H9 (cell line): ENCODE measurements around the gene NECTIN1. TPM values are rescaled to one million over a fixed set of nuclear protein-coding genes. Genes with fewer than 3 reads are reported as not detected.

Source experiments
- DNase-seq: peaks from one replicate; pipeline ENCODE4 v3.0.0-alpha.2; 2017
- H2AFZ ChIP-seq: one replicate; pipeline ENCODE4 v1.6.1; 2013; ENCODE audit warnings: mild to moderate bottlenecking, low read length, control low read depth, moderate library complexity
- H2AK5ac ChIP-seq: 2 replicates; pipeline ENCODE4 v1.6.1; 2013; ENCODE audit warnings: low read length, control low read depth, mixed read lengths; ENCODE audit not compliant: insufficient read length
- H2BK120ac ChIP-seq: one replicate; pipeline ENCODE4 v1.6.1; 2013; ENCODE audit warnings: low read depth, mild to moderate bottlenecking, low read length, control low read depth, inconsistent platforms; ENCODE audit not compliant: poor library complexity, severe bottlenecking
- H2BK12ac ChIP-seq: 2 replicates; pipeline ENCODE4 v1.6.1; 2013; ENCODE audit warnings: low read length, control low read depth, mixed read lengths, low read depth; ENCODE audit not compliant: insufficient read length
- H2BK15ac ChIP-seq: 2 replicates; pipeline ENCODE4 v1.6.1; 2013; ENCODE audit warnings: low read depth, low read length, control low read depth
- H2BK20ac ChIP-seq: one replicate; pipeline ENCODE4 v1.6.1; 2013; ENCODE audit warnings: low read depth, mild to moderate bottlenecking, low read length, control low read depth, inconsistent platforms; ENCODE audit not compliant: poor library complexity, severe bottlenecking
- H2BK5ac ChIP-seq: 2 replicates; pipeline ENCODE4 v1.6.1; 2013; ENCODE audit warnings: low read length, control low read depth, mixed read lengths; ENCODE audit not compliant: insufficient read length
- H3K14ac ChIP-seq: 2 replicates; pipeline ENCODE4 v1.6.1; 2013; ENCODE audit warnings: low read length, control low read depth; ENCODE audit not compliant: insufficient read depth
- H3K18ac ChIP-seq: 2 replicates; pipeline ENCODE4 v1.6.1; 2013; ENCODE audit warnings: low read depth, mild to moderate bottlenecking, mixed read lengths, low read length, control low read depth; ENCODE audit not compliant: insufficient read length
- H3K23ac ChIP-seq: 2 replicates; pipeline ENCODE4 v1.6.1; 2013; ENCODE audit warnings: low read length, control low read depth, mixed read lengths, low read depth; ENCODE audit not compliant: insufficient read length
- H3K23me2 ChIP-seq: 2 replicates; pipeline ENCODE4 v1.6.1; 2013; ENCODE audit warnings: low read depth, mild to moderate bottlenecking, mixed read lengths, low read length, control low read depth; ENCODE audit not compliant: insufficient read length, poor library complexity, severe bottlenecking
- H3K27ac ChIP-seq: 2 replicates; pipeline ENCODE4 v1.5.1; 2013; ENCODE audit warnings: low read length, control low read depth, mixed read lengths, low read depth; ENCODE audit not compliant: insufficient read length
- H3K27me3 ChIP-seq: 2 replicates; pipeline ENCODE4 v1.6.1; 2013; ENCODE audit warnings: low read length, control low read depth, inconsistent platforms; ENCODE audit not compliant: insufficient read depth
- H3K4ac ChIP-seq: 2 replicates; pipeline ENCODE4 v1.6.1; 2013; ENCODE audit warnings: low read depth, mild to moderate bottlenecking, control low read depth, inconsistent platforms, low read length, moderate library complexity
- H3K4me1 ChIP-seq: 2 replicates; pipeline ENCODE4 v1.6.1; 2013; ENCODE audit warnings: low read length, control low read depth, inconsistent platforms; ENCODE audit not compliant: insufficient read depth
- H3K4me2 ChIP-seq: 2 replicates; pipeline ENCODE4 v1.6.1; 2013; ENCODE audit warnings: low read length, control low read depth, mixed read lengths; ENCODE audit not compliant: insufficient read length, insufficient read depth
- H3K56ac ChIP-seq: 2 replicates; pipeline ENCODE4 v1.6.1; 2013; ENCODE audit warnings: low read depth, mild to moderate bottlenecking, mixed read lengths, low read length, control low read depth; ENCODE audit not compliant: insufficient read length
- H3K79me1 ChIP-seq: 2 replicates; pipeline ENCODE4 v1.6.1; 2013; ENCODE audit warnings: low read depth, mild to moderate bottlenecking, moderate library complexity, low read length, control low read depth, inconsistent platforms; ENCODE audit not compliant: insufficient read depth, poor library complexity, severe bottlenecking
- H3K79me2 ChIP-seq: 2 replicates; pipeline ENCODE4 v1.6.1; 2013; ENCODE audit warnings: low read length, control low read depth, inconsistent platforms; ENCODE audit not compliant: insufficient read depth
- H3K9ac ChIP-seq: 2 replicates; pipeline ENCODE4 v1.6.1; 2013; ENCODE audit warnings: low read length, control low read depth, mixed read lengths; ENCODE audit not compliant: insufficient read length; ENCODE audit errors: extremely low read depth
- H3K9me3 ChIP-seq: one replicate; pipeline ENCODE4 v1.6.1; 2013; ENCODE audit warnings: low read depth, low read length, inconsistent platforms; ENCODE audit not compliant: control insufficient read depth
- H3T11ph ChIP-seq: one replicate; pipeline ENCODE4 v1.6.1; 2013; ENCODE audit warnings: mild to moderate bottlenecking, low read length, control low read depth, inconsistent platforms
- H4K20me1 ChIP-seq: one replicate; pipeline ENCODE4 v1.6.1; 2013; ENCODE audit not compliant: control insufficient read depth, insufficient read length, insufficient read depth
- H4K5ac ChIP-seq: 2 replicates; pipeline ENCODE4 v1.6.1; 2013; ENCODE audit warnings: low read depth, mild to moderate bottlenecking, mixed read lengths, low read length, control low read depth; ENCODE audit not compliant: insufficient read length
- H4K8ac ChIP-seq: replicated peaks from 2 replicates; pipeline ENCODE4 v1.6.1; 2013; ENCODE audit warnings: low read length, control low read depth, mixed read lengths, low read depth; ENCODE audit not compliant: insufficient read length
- H4K91ac ChIP-seq: 2 replicates; pipeline ENCODE4 v1.6.1; 2013; ENCODE audit warnings: low read depth, mild to moderate bottlenecking, moderate library complexity, mixed read lengths, low read length, control low read depth; ENCODE audit not compliant: insufficient read length
- H3K27ac Mint-ChIP-seq, 3 experiments: 2 replicates in 2 of 3; 3 replicates in 1 of 3; pipeline ENCODE4 v1.8.0; 2020 to 2021; ENCODE audit warnings: mixed read lengths in 3 of 3, mild to moderate bottlenecking in 1 of 3, moderate library complexity in 1 of 3
- H3K27me3 Mint-ChIP-seq: 2 replicates; pipeline ENCODE4 v1.8.0; 2021; ENCODE audit warnings: low read depth, mild to moderate bottlenecking, moderate library complexity, mixed read lengths
- H3K36me3 Mint-ChIP-seq, 3 experiments: 2 replicates in 2 of 3; 3 replicates in 1 of 3; pipeline ENCODE4 v1.8.0; 2020 to 2021; ENCODE audit warnings: low read depth in 3 of 3, mixed read lengths in 3 of 3; ENCODE audit not compliant: insufficient read depth in 1 of 3
- H3K4me1 Mint-ChIP-seq, 2 experiments: 2 replicates each; pipeline ENCODE4 v1.8.0; 2020; ENCODE audit warnings: mixed read lengths in 2 of 2
- H3K4me3 Mint-ChIP-seq, 2 experiments: 2 replicates in 1 of 2; 3 replicates in 1 of 2; pipeline ENCODE4 v1.8.0; 2020 to 2021; ENCODE audit warnings: mild to moderate bottlenecking in 2 of 2, mixed read lengths in 2 of 2, moderate library complexity in 1 of 2
- H3K9me3 Mint-ChIP-seq, 2 experiments: 2 replicates in 1 of 2; 3 replicates in 1 of 2; pipeline ENCODE4 v1.8.0; 2020; ENCODE audit warnings: mild to moderate bottlenecking in 2 of 2, mixed read lengths in 2 of 2, moderate library complexity in 1 of 2
- CTCF ChIP-seq: fragments of 200-600 bp; sonication (generic); conservative IDR thresholded peaks from 3 replicates; pipeline ENCODE4 v1.8.0; 2021; ENCODE audit warnings: antibody characterized with exemption, mild to moderate bottlenecking
- WGBS: extraction: QIAGEN DNeasy Blood & Tissue Kit; methylation state at CpG from one replicate; pipeline ENCODE4 v1.1.7; 2013; ENCODE audit warnings: missing lambda C conversion rate, low lambda C conversion rate, mixed read lengths; ENCODE audit not compliant: insufficient read length; ENCODE audit errors: extremely low coverage; 5-methylcytosine and 5-hydroxymethylcytosine counted together
- total RNA-seq: library from RNA; stranded (reverse); gene quantifications from 2 replicates; pipeline ENCODE4 v1.2.1, GENCODE V29; 2021

Gene NECTIN1
- total RNA-seq, 1 experiment from 2014 or later: 113 TPM

GRCh38 chr11:119623682-119624081 lies 105.3 kb downstream of the NECTIN1 start:
- H2BK20ac ChIP-seq: no peak overlapping the region
- H3K14ac ChIP-seq: no peak overlapping the region; the same call in 1 of the 2 replicates
- no peak overlapping the region for H3K4ac ChIP-seq
- H3K27me3 Mint-ChIP-seq: peaks cover 18% of the 10 kb centered on the region
- H2BK15ac ChIP-seq: no peak overlapping the region
- H3K79me2 ChIP-seq: no peaks in the 10 kb centered on the region
- H3K18ac ChIP-seq: no peak overlapping the region
- no peaks in the 10 kb centered on the region for H3K27me3 ChIP-seq
- H3K4me1 Mint-ChIP-seq: peaks cover 38 to 56% of the 10 kb centered on the region in 2 experiments
- no peak overlapping the region for H4K5ac ChIP-seq
- H2BK12ac ChIP-seq: no peak overlapping the region
- no peak overlapping the region for H2AK5ac ChIP-seq
- no peak overlapping the region for H3K27ac ChIP-seq
- WGBS: no CpG with 5 or more reads among the region's 5 CpGs
- H3K4me1 ChIP-seq: no peaks in the 10 kb centered on the region; the same call in 1 of the 2 replicates
- no peaks in the 10 kb centered on the region for H3K79me1 ChIP-seq
- no peak overlapping the region for H3K56ac ChIP-seq
- no peak overlapping the region for H3K4me3 Mint-ChIP-seq
- H4K91ac ChIP-seq: no peak overlapping the region
- no peak overlapping the region for H2BK120ac ChIP-seq
- no peaks in the 10 kb centered on the region; a peak in 1 of 7 replicates for H3K36me3 Mint-ChIP-seq
- no peak overlapping the region for H3K9ac ChIP-seq
- TF ChIP-seq CTCF: no peak
- H4K8ac ChIP-seq: no peak overlapping the region
- no peak overlapping the region for H3T11ph ChIP-seq
- no peaks in the 10 kb centered on the region; a peak in 1 of 5 replicates for H3K9me3 Mint-ChIP-seq
- DNase-seq: peak; percentile 28
- H3K23ac ChIP-seq: no peak overlapping the region
- no peaks in the 10 kb centered on the region for H3K9me3 ChIP-seq
- H2BK5ac ChIP-seq: no peak overlapping the region
- no peak overlapping the region for H2AFZ ChIP-seq
- H3K4me2 ChIP-seq: no peak overlapping the region
- no peak overlapping the region for H3K27ac Mint-ChIP-seq
- H4K20me1 ChIP-seq: no peaks in the 10 kb centered on the region
- no peaks in the 10 kb centered on the region for H3K23me2 ChIP-seq
